Measurements from ENCODE around the gene ADAM12. TPM values are rescaled to one million over a fixed set of nuclear protein-coding genes. Genes with fewer than 3 reads are reported as not detected.

The ADAM12 gene
- total RNA-seq, 1 experiment from 2014 or later = 0.24 TPM

DNA sequence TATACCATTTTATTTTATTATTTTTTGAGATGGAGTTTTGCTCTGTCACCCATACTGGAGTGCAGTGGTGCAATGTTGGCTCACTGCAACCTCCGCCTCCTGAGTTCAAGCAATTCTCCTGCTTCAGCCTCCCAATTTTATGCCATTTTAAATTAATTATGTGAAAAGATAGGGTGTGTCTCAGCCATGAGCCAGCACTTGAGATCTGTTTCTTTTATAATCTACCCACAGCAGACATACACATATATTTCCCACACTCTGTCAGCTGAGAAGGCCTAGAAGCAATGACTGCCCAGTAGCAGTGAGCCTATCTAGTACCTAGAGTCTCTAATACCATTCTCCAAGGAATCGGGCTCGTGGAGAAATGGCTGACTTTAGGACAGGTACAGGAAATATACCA lies 70.5 kb downstream of the ADAM12 start:
- H3K23ac ChIP-seq (ENCODE audit: insufficient read length, low read depth, low read length) = no peak overlapping the region
- no peak overlapping the region for H4K91ac ChIP-seq (ENCODE audit: insufficient read length, low read depth, low read length)
- H3K27me3 Mint-ChIP-seq (ENCODE audit: low read depth) = no peaks in the 10 kb centered on the region
- no peak overlapping the region for H2BK5ac ChIP-seq (ENCODE audit: insufficient read length, low read length)
- no peak overlapping the region for H3K18ac ChIP-seq (ENCODE audit: insufficient read length, low read depth, low read length)
- no peaks in the 10 kb centered on the region; a peak in 2 of 5 replicates for H3K9me3 Mint-ChIP-seq
- no peak overlapping the region for H2BK15ac ChIP-seq (ENCODE audit: low read depth, low read length)
- no peak overlapping the region for H3K27ac Mint-ChIP-seq
- no peak overlapping the region for H3K56ac ChIP-seq (ENCODE audit: insufficient read length, low read depth, low read length)
- H3K9me3 ChIP-seq (ENCODE audit: control insufficient read depth, low read depth, low read length) = no peaks in the 10 kb centered on the region
- WGBS (ENCODE audit: extremely low coverage, insufficient read length, low lambda C conversion rate) = no CpG with 5 or more reads among the region's 3 CpGs
- no peaks in the 10 kb centered on the region; a peak in 1 of 4 replicates for H3K4me1 Mint-ChIP-seq
- TF ChIP-seq, protein P1, sequence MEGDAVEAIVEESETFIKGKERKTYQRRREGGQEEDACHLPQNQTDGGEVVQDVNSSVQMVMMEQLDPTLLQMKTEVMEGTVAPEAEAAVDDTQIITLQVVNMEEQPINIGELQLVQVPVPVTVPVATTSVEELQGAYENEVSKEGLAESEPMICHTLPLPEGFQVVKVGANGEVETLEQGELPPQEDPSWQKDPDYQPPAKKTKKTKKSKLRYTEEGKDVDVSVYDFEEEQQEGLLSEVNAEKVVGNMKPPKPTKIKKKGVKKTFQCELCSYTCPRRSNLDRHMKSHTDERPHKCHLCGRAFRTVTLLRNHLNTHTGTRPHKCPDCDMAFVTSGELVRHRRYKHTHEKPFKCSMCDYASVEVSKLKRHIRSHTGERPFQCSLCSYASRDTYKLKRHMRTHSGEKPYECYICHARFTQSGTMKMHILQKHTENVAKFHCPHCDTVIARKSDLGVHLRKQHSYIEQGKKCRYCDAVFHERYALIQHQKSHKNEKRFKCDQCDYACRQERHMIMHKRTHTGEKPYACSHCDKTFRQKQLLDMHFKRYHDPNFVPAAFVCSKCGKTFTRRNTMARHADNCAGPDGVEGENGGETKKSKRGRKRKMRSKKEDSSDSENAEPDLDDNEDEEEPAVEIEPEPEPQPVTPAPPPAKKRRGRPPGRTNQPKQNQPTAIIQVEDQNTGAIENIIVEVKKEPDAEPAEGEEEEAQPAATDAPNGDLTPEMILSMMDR (conservative IDR thresholded peaks at IDR 0.05) = no peak
- H4K20me1 ChIP-seq (ENCODE audit: control insufficient read depth, insufficient read depth, insufficient read length) = no peaks in the 10 kb centered on the region
- no peak overlapping the region for H2BK12ac ChIP-seq (ENCODE audit: insufficient read length, low read depth, low read length)
- H3K36me3 Mint-ChIP-seq (ENCODE audit: insufficient read depth in 1 of 3, low read depth in 3 of 3) = peaks cover 0 to 2% (median 0%) of the 10 kb centered on the region in 3 experiments; a peak in 1 of 7 replicates
- no peak for DNase-seq
- H3K4ac ChIP-seq (ENCODE audit: low read depth, low read length) = no peak overlapping the region
- no peak overlapping the region for H2BK120ac ChIP-seq (ENCODE audit: low read depth, low read length, poor library complexity, severe bottlenecking)
- H4K5ac ChIP-seq (ENCODE audit: insufficient read length, low read depth, low read length) = no peak overlapping the region
- no peak overlapping the region for H2BK20ac ChIP-seq (ENCODE audit: low read depth, low read length, poor library complexity, severe bottlenecking)
- no peak overlapping the region for H2AFZ ChIP-seq (ENCODE audit: low read length)
- no peaks in the 10 kb centered on the region for H3K27me3 ChIP-seq (ENCODE audit: insufficient read depth, low read length)
- H4K8ac ChIP-seq (replicated peaks; ENCODE audit: insufficient read length, low read depth, low read length) = no peak overlapping the region
- no peaks in the 10 kb centered on the region for H3K79me2 ChIP-seq (ENCODE audit: insufficient read depth, low read length)
- no peak overlapping the region for H3T11ph ChIP-seq (ENCODE audit: low read length)
- H2AK5ac ChIP-seq (ENCODE audit: insufficient read length, low read length) = no peak overlapping the region
- no peak overlapping the region for H3K14ac ChIP-seq (ENCODE audit: insufficient read depth, low read length)
- H3K4me2 ChIP-seq (ENCODE audit: insufficient read depth, insufficient read length, low read length) = no peak overlapping the region
- no peak overlapping the region for H3K27ac ChIP-seq (ENCODE audit: insufficient read length, low read depth, low read length)
- H3K4me1 ChIP-seq (ENCODE audit: insufficient read depth, low read length) = no peaks in the 10 kb centered on the region
- no peak overlapping the region for H3K9ac ChIP-seq (ENCODE audit: extremely low read depth, insufficient read length, low read length)
- no peaks in the 10 kb centered on the region for H3K79me1 ChIP-seq (ENCODE audit: insufficient read depth, low read depth, low read length, poor library complexity, severe bottlenecking)
- no peaks in the 10 kb centered on the region for H3K23me2 ChIP-seq (ENCODE audit: insufficient read length, low read depth, low read length, poor library complexity, severe bottlenecking)
- no peak overlapping the region for H3K4me3 Mint-ChIP-seq

Measured in H9 (cell line).